K562 (cell line): ENCODE measurements around the gene SGSM2. TPM values are rescaled to one million over a fixed set of nuclear protein-coding genes. Genes with fewer than 3 reads are reported as not detected.
A peak's percentile ranks its signal among the peaks of the same experiment; 100 is the strongest.

Experiments used
- BMI1 ChIP-seq: fragments of 150-350 bp; IDR thresholded peaks from 2 replicates; pipeline ENCODE4 v1.6.1; 2014; ENCODE audit warnings: low read length
- DEAF1 ChIP-seq: fragments of 450-650 bp; formaldehyde crosslinking; IDR thresholded peaks from 2 replicates; pipeline ENCODE4 v1.4.0; 2020; ENCODE audit warnings: mild to moderate bottlenecking, moderate library complexity
- DIDO1 ChIP-seq: fragments of 450-650 bp; IDR thresholded peaks from 2 replicates; pipeline ENCODE4 v1.6.1; 2016; ENCODE audit warnings: low read depth, missing biosample characterization, missing genetic modification characterization
- GATAD2A ChIP-seq: fragments of 450-650 bp; IDR thresholded peaks from 2 replicates; pipeline ENCODE4 v1.6.1; 2017
- IFI16 ChIP-seq: fragments of 250-450 bp; sonication (Bioruptor Pico); IDR thresholded peaks from 2 replicates; pipeline ENCODE4 v2.1.2; 2022; ENCODE audit warnings: mild to moderate bottlenecking, inconsistent platforms
- KDM1A ChIP-seq, 2 experiments: fragments of 450-650 bp; IDR thresholded peaks; 2 replicates each; pipeline ENCODE4 v1.6.1; 2016; ENCODE audit warnings: mild to moderate bottlenecking in 2 of 2
- MLLT1 ChIP-seq, 2 experiments: fragments of 450-650 bp; IDR thresholded peaks; 2 replicates each; pipeline ENCODE4 v1.6.1; 2016
- NR2F6 ChIP-seq: fragments of 450-650 bp; formaldehyde crosslinking; IDR thresholded peaks from 2 replicates; pipeline ENCODE4 v1.4.0; 2020; ENCODE audit warnings: mild to moderate bottlenecking
- PHF21A ChIP-seq: fragments of 450-650 bp; IDR thresholded peaks from 2 replicates; pipeline ENCODE4 v1.6.1; 2017; ENCODE audit warnings: low read depth, borderline replicate concordance
- RAD21 ChIP-seq, 2 experiments: fragments of 250-450 bp in 1 of 2; fragments of 450-650 bp in 1 of 2; sonication (Bioruptor Pico) in 1 of 2; formaldehyde crosslinking in 1 of 2; IDR thresholded peaks in 1 of 2; conservative IDR thresholded peaks in 1 of 2; 2 replicates each; pipeline versions ENCODE4 v1.4.0 to v1.8.0; 2020 to 2022; ENCODE audit warnings: mild to moderate bottlenecking in 2 of 2, moderate library complexity in 1 of 2
- RFX5 ChIP-seq: IDR thresholded peaks from 2 replicates; pipeline ENCODE4 v1.6.1; 2011; ENCODE audit warnings: low read depth, mild to moderate bottlenecking, improper control_type of control experiment, low read length
- RHOXF2B ChIP-seq: fragments of 250-450 bp; sonication (Bioruptor Pico); conservative IDR thresholded peaks from 2 replicates; pipeline ENCODE4 v1.5.1; 2021
- SPI1 ChIP-seq: IDR thresholded peaks from 2 replicates; pipeline ENCODE4 v1.6.1; 2011; ENCODE audit warnings: low read depth, low read length, control low read depth, borderline replicate concordance
- STAT5B ChIP-seq: fragments of 250-450 bp; sonication (Bioruptor Pico); IDR thresholded peaks from 2 replicates; pipeline ENCODE4 v1.8.0; 2021; ENCODE audit warnings: mild to moderate bottlenecking, inconsistent platforms
- TRIM28 ChIP-seq: fragments of 450-650 bp; IDR thresholded peaks from 2 replicates; pipeline ENCODE4 v1.6.1; 2017
- ZBTB49 ChIP-seq: sonication (generic); formaldehyde crosslinking; IDR thresholded peaks from 2 replicates; pipeline ENCODE4 v1.8.0; 2022; ENCODE audit warnings: missing genetic modification reagents, mild to moderate bottlenecking, borderline replicate concordance
- ZNF274 ChIP-seq: IDR thresholded peaks from 2 replicates; pipeline ENCODE4 v1.6.1; 2011; ENCODE audit warnings: low read depth, mild to moderate bottlenecking, low read length, moderate library complexity, borderline replicate concordance
- ZNF518B ChIP-seq: fragments of 250-450 bp; sonication (Bioruptor Pico); IDR thresholded peaks from 2 replicates; pipeline ENCODE4 v1.5.0; 2021; ENCODE audit warnings: mild to moderate bottlenecking, moderate library complexity
- ZNF668 ChIP-seq: fragments of 250-450 bp; sonication (Bioruptor Pico); IDR thresholded peaks from 2 replicates; pipeline ENCODE4 v1.8.0; 2022; ENCODE audit warnings: mild to moderate bottlenecking, inconsistent platforms
- polyA plus RNA-seq, 8 experiments: library from polyadenylated mRNA; depleted of rRNA in 4 of 8; stranded (reverse) in 5 of 8; unstranded in 3 of 8; fragments of >200 nt; fragmentation: Nextera tagmentation in 2 of 8; fragmentation: Illumina TruSeq in 1 of 8; extraction: Ambion mirVana in 2 of 8; extraction: Trizol in 1 of 8; gene quantifications; 2 replicates each; pipeline versions ENCODE4 v1.2.1 to v1.2.3, GENCODE V29; 2011 to 2014; ENCODE audit warnings: inconsistent platforms in 1 of 8, missing spikeins in 1 of 8
- total RNA-seq, 7 experiments: library from RNA; depleted of rRNA in 6 of 7; stranded (reverse); fragments of >200 nt in 6 of 7; fragmentation: Illumina TruSeq in 2 of 7; extraction: Trizol in 2 of 7; gene quantifications; 2 replicates each; pipeline versions ENCODE4 v1.2.1 to v1.2.3, GENCODE V29; 2011 to 2021; ENCODE audit warnings: low replicate concordance in 1 of 7

SGSM2 gene
- total and polyA plus RNA-seq, 9 of the 15 experiments (the other 6 are each of a cell fraction or from before 2014, with no cell fraction given), result 0.20 to 26.3 (median 14.8) TPM

GRCh38 chr17:2336215-2336851, 968 bp upstream of the SGSM2 start, which contains the start of gene TSR1 (continued):
- TF ChIP-seq MLLT1 (IDR thresholded peaks at IDR 0.05) (peak in 1 of 2 experiments; percentile 43; a peak in 1 of 4 replicates), STAT5B (CRISPR knock-in tag) (no peak), ZNF518B (no peak), PHF21A (no peak), RAD21 (CRISPR knock-in tag; conservative IDR thresholded peaks at IDR 0.05 in 1 of 2, IDR thresholded peaks at IDR 0.05 in 1 of 2) (no peak), ZNF274 (no peak), IFI16 (no peak), NR2F6 (CRISPR knock-in tag) (no peak), DIDO1 (tag) (0 out of 2 replicates have a peak, but pooled peaks have one; percentile 28), SPI1 (no peak), GATAD2A (no peak), RFX5 (no peak), TRIM28 (no peak; the same call in 1 of the 2 replicates), BMI1 (no peak), ZBTB49 (CRISPR knock-in tag) (no peak), DEAF1 (CRISPR knock-in tag) (no peak), KDM1A (IDR thresholded peaks at IDR 0.05) (no peak), RHOXF2B (no peak), ZNF668 (CRISPR knock-in tag) (no peak)
